ENCODE results near the gene IRF9.

The IRF9 gene

GRCh38 chr14:24131549-24131966 lies 29.5 kb upstream of the IRF9 start:
- no peak for DNase-seq (ENCODE audit: low spot score)

- no peak for DNase-seq (ENCODE audit: low spot score)
Measured at GRCh38 chr14:24132061-24132685, 28.9 kb upstream of the IRF9 start.

GRCh38 chr14:24132976-24133375 lies 28.1 kb upstream of the IRF9 start:
- no peak for DNase-seq (ENCODE audit: low spot score)

GRCh38 chr14:24133735-24134134 lies 27.3 kb upstream of the IRF9 start:
- no peak for DNase-seq (ENCODE audit: low spot score)

- no peak for DNase-seq (ENCODE audit: low spot score)
Measured at GRCh38 chr14:24135584-24135833, 25.6 kb upstream of the IRF9 start.

- DNase-seq (ENCODE audit: low spot score), result peak; percentile 93
Measured at GRCh38 chr14:24135834-24136683, 25.0 kb upstream of the IRF9 start, which contains the start of gene PSME1. Gene PSME1, plus strand, starts transcription at chr14:24136194. Its CDS starts 69 bp downstream, at chr14:24136263.

GRCh38 chr14:24136684-24137528 lies 24.2 kb upstream of the IRF9 start:
- DNase-seq (ENCODE audit: low spot score), result no peak

- no peak for DNase-seq (ENCODE audit: low spot score)
Measured at GRCh38 chr14:24137529-24138395, 23.3 kb upstream of the IRF9 start.

GRCh38 chr14:24138396-24139271 lies 22.4 kb upstream of the IRF9 start:
- no peak for DNase-seq (ENCODE audit: low spot score)

- no peak for DNase-seq (ENCODE audit: low spot score)
Measured at GRCh38 chr14:24139272-24139934, 21.7 kb upstream of the IRF9 start.

- DNase-seq (ENCODE audit: low spot score), result peak; percentile 100
Measured at GRCh38 chr14:24141097-24141880, 19.8 kb upstream of the IRF9 start, which contains the start of gene EMC9. Gene EMC9, minus strand, starts transcription at chr14:24141591. Its CDS starts 287 bp downstream, at chr14:24141304.

GRCh38 chr14:24143511-24143910 lies 17.6 kb upstream of the IRF9 start:
- DNase-seq (ENCODE audit: low spot score), result no peak

GRCh38 chr14:24144451-24144850 lies 16.6 kb upstream of the IRF9 start:
- no peak for DNase-seq (ENCODE audit: low spot score)

- DNase-seq (ENCODE audit: low spot score), result no peak
Measured at GRCh38 chr14:24145219-24145618, 15.8 kb upstream of the IRF9 start.

GRCh38 chr14:24145690-24146452 lies 15.2 kb upstream of the IRF9 start:
- DNase-seq (ENCODE audit: low spot score), result no peak

- peak; percentile 98 for DNase-seq (ENCODE audit: low spot score)
Measured at GRCh38 chr14:24146453-24146977, 14.6 kb upstream of the IRF9 start, which contains the start of gene PSME2. Gene PSME2, minus strand, starts transcription at chr14:24146610. Its CDS starts 29 bp downstream, at chr14:24146581.

GRCh38 chr14:24146978-24147760 lies 13.9 kb upstream of the IRF9 start, which contains the start of gene RNF31:
Gene RNF31, plus strand, starts transcription at chr14:24147498. Its CDS starts 201 bp downstream, at chr14:24147699.
- DNase-seq (ENCODE audit: low spot score), result peak; percentile 96
